Measurements from ENCODE around the gene CLDN10.

DNA sequence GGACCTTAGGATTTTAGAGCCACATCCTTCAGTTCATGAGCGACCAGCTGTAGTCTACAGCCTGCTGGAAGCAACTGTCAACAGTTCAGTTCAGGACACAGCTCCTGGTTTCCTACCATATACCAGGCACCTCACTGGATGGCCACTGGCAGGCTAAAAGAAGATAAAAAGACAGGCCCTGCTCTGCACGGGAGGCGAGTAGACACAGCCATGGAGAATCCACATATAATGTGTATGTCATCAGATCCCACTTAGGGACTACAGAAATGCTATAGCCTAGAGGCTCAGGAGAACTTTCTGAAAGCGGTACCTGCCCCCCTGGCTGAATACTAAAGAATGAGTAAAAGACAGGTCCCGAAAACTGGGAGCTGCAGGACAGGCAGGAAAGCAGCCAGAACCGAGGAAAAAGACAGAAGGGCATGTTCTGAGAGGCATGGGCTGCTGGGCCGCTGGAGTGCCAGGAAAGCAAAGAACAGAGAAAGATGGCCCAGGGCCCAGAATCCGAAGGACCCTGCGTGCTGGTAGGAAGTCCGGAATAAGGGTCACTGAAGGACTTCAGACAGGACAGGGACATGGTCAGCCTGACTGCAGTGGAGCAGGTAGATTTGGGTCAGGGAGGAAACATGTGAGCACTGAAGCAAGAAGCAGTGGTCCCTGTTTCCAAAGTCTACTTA, 68.4 kb downstream of the CLDN10 start:
- TF ChIP-seq POLR2A (IDR thresholded peaks at IDR 0.05; ENCODE audit: control extremely low read depth in 1 of 2, low read depth in 2 of 2, low read length in 2 of 2) (no peak), SIN3A (conservative IDR thresholded peaks at IDR 0.05 in 1 of 2, IDR thresholded peaks at IDR 0.05 in 1 of 2; ENCODE audit: low read depth in 1 of 2, low read length in 2 of 2) (no peak), CBX8 (IDR thresholded peaks at IDR 0.05; ENCODE audit: borderline replicate concordance, low read depth, low read length) (no peak), USF2 (IDR thresholded peaks at IDR 0.05; ENCODE audit: low read length) (no peak)
- TF ChIP-seq, protein P1, sequence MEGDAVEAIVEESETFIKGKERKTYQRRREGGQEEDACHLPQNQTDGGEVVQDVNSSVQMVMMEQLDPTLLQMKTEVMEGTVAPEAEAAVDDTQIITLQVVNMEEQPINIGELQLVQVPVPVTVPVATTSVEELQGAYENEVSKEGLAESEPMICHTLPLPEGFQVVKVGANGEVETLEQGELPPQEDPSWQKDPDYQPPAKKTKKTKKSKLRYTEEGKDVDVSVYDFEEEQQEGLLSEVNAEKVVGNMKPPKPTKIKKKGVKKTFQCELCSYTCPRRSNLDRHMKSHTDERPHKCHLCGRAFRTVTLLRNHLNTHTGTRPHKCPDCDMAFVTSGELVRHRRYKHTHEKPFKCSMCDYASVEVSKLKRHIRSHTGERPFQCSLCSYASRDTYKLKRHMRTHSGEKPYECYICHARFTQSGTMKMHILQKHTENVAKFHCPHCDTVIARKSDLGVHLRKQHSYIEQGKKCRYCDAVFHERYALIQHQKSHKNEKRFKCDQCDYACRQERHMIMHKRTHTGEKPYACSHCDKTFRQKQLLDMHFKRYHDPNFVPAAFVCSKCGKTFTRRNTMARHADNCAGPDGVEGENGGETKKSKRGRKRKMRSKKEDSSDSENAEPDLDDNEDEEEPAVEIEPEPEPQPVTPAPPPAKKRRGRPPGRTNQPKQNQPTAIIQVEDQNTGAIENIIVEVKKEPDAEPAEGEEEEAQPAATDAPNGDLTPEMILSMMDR (IDR thresholded peaks at IDR 0.05; ENCODE audit: control extremely low read depth in 1 of 3, insufficient read depth in 1 of 3, low read depth in 1 of 3, low read length in 3 of 3): no peak
